Measurements from ENCODE around the gene ITIH3. TPM values are rescaled to one million over a fixed set of nuclear protein-coding genes. Genes with fewer than 3 reads are reported as not detected.
A peak's percentile ranks its signal among the peaks of the same experiment; 100 is the strongest.

The ITIH3 gene
- total and polyA plus RNA-seq, 7 donors: 0.14 to 2.3 (median 0.65) TPM; not detected in 3

- Histone ChIP-seq H3K27me3 (no peaks in the 10 kb centered on the region), H3K4me3 (no peak overlapping the region), H3K36me3 (no peaks in the 10 kb centered on the region), H3K27ac (no peak overlapping the region), H3K4me1 (no peaks in the 10 kb centered on the region), H3K9me3 (no peaks in the 10 kb centered on the region)
- WGBS, 2 donors: 72 to 82% methylated on average over 11 of the region's 11 CpGs
- TF ChIP-seq, protein P1, sequence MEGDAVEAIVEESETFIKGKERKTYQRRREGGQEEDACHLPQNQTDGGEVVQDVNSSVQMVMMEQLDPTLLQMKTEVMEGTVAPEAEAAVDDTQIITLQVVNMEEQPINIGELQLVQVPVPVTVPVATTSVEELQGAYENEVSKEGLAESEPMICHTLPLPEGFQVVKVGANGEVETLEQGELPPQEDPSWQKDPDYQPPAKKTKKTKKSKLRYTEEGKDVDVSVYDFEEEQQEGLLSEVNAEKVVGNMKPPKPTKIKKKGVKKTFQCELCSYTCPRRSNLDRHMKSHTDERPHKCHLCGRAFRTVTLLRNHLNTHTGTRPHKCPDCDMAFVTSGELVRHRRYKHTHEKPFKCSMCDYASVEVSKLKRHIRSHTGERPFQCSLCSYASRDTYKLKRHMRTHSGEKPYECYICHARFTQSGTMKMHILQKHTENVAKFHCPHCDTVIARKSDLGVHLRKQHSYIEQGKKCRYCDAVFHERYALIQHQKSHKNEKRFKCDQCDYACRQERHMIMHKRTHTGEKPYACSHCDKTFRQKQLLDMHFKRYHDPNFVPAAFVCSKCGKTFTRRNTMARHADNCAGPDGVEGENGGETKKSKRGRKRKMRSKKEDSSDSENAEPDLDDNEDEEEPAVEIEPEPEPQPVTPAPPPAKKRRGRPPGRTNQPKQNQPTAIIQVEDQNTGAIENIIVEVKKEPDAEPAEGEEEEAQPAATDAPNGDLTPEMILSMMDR (IDR thresholded peaks at IDR 0.05): no peak
- TF ChIP-seq POLR2AphosphoS5 (IDR thresholded peaks at IDR 0.05): no peak
- TF ChIP-seq POLR2A (IDR thresholded peaks at IDR 0.05): no peak
- no peak for TF ChIP-seq EP300 (IDR thresholded peaks at IDR 0.05)
- intact Hi-C loops (cut with DNase I): loop anchor here (10.0 kb wide), 1 partner anchor 156 kb away; no protein-coding TSS in a partner anchor
- DNase-seq: peak; percentile 44
Measured at GRCh38 chr3:52779011-52779836, 15.4 kb upstream of the ITIH3 start.

- WGBS, 2 donors: 87 to 90% methylated on average over 8 of the region's 8 CpGs
- Histone ChIP-seq H3K36me3 (no peaks in the 10 kb centered on the region), H3K4me1 (no peaks in the 10 kb centered on the region), H3K9me3 (no peaks in the 10 kb centered on the region), H3K27ac (no peak overlapping the region), H3K4me3 (no peak overlapping the region), H3K27me3 (no peaks in the 10 kb centered on the region)
- intact Hi-C loops (cut with DNase I): loop anchor here (10.0 kb wide), 1 partner anchor 155 kb away; no protein-coding TSS in a partner anchor
- peak; percentile 53 for DNase-seq
- TF ChIP-seq EP300 (IDR thresholded peaks at IDR 0.05) (no peak), POLR2A (IDR thresholded peaks at IDR 0.05) (no peak), POLR2AphosphoS5 (IDR thresholded peaks at IDR 0.05) (no peak)
- TF ChIP-seq, protein P1 (IDR thresholded peaks at IDR 0.05): no peak
Measured at GRCh38 chr3:52779837-52780585, 14.6 kb upstream of the ITIH3 start.

DNA sequence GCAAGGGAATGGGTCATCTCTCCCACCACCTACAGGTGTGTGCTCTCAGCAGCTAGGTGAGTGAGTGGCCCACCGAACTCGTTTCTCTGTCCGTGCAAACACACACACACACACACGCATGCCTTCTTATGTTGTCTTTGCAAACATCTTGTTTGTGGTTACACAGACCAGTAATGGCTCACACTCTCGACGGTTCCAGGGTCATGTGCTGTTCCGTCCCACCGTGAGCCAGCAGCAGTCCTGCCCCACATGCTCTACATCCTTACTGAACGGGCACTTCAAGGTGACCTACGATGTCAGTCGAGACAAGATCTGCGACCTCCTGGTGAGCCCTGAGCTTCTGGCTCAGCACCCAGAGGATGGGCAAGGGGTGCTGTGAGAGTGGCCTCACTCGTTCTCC, 12.9 kb upstream of the ITIH3 start:
- Histone ChIP-seq H3K27me3 (no peaks in the 10 kb centered on the region), H3K4me1 (no peaks in the 10 kb centered on the region), H3K27ac (no peak overlapping the region), H3K4me3 (no peak overlapping the region), H3K9me3 (no peaks in the 10 kb centered on the region), H3K36me3 (no peaks in the 10 kb centered on the region)
- intact Hi-C loops (cut with DNase I): no loop called here
- no peak for DNase-seq
- TF ChIP-seq, protein P1 (IDR thresholded peaks at IDR 0.05): no peak
- TF ChIP-seq EP300 (IDR thresholded peaks at IDR 0.05): no peak
- 45 to 68% methylated on average over 13 of the region's 13 CpGs for WGBS, 2 donors

GRCh38 chr3:52782412-52783210, 12.0 kb upstream of the ITIH3 start:
- no peaks in the 10 kb centered on the region for H3K4me1 ChIP-seq
- H3K36me3 ChIP-seq: no peaks in the 10 kb centered on the region
- intact Hi-C loops (cut with DNase I): no loop called here
- H3K4me3 ChIP-seq: no peak overlapping the region
- peak; percentile 38 for DNase-seq
- WGBS, 2 donors: 81 to 82% methylated on average over 12 of the region's 12 CpGs
- H3K27ac ChIP-seq: no peak overlapping the region
- no peaks in the 10 kb centered on the region for H3K9me3 ChIP-seq
- H3K27me3 ChIP-seq: no peaks in the 10 kb centered on the region
- TF ChIP-seq, protein P1 (IDR thresholded peaks at IDR 0.05): no peak
- TF ChIP-seq EP300 (IDR thresholded peaks at IDR 0.05): no peak
- no peak for TF ChIP-seq POLR2A (IDR thresholded peaks at IDR 0.05)
- TF ChIP-seq POLR2AphosphoS5 (IDR thresholded peaks at IDR 0.05): no peak

Data from sigmoid colon (tissue), 7 donors.